Limb (tissue), 2 donors: ENCODE results near the gene NT5DC2.

Experiments used
- DNase-seq, 2 donors: peaks; one replicate each; pipeline ENCODE4 v3.0.0-alpha.2; 2016; ENCODE audit errors: extremely low spot score in 2 of 2

Gene NT5DC2

DNA sequence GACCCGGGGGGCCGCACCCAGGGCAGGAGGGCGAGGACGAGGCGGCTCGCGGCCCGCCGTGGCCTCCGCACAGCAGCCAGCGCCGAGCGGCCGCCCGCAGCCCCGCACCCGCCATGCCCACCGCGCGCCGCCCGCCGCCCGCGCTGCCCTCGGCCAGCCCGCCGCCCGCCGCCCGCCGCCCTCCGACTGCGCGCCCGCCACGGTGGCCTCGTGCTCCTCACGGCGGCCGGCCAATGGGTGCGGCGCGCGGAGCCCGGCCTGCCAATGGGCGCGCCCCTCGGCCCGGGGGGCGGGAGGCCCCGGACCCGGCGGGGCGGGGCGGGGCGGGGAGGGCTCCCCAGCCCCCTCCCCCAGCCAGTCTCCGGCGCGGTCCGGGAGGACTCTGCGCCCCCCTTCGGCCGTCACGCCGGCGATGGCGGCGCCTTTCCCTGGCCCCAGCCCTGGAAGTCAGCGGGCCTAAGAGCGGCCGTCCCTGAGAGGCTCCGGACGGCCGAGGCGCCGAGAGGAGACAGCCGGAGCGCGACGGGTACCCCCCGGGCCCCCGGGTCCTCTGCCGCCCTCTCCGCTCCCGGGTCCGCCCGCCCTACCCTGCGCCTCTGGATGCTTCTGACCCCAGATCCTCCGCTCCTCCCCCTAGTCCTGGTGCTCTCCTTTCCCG is at the start of gene NT5DC2:
Gene NT5DC2 (minus strand): TSS at position 235 of the 658 bp plus-strand sequence. CDS start 120 bp downstream, at position 115.
- peak; percentile 84 to 91 for DNase-seq

DNA sequence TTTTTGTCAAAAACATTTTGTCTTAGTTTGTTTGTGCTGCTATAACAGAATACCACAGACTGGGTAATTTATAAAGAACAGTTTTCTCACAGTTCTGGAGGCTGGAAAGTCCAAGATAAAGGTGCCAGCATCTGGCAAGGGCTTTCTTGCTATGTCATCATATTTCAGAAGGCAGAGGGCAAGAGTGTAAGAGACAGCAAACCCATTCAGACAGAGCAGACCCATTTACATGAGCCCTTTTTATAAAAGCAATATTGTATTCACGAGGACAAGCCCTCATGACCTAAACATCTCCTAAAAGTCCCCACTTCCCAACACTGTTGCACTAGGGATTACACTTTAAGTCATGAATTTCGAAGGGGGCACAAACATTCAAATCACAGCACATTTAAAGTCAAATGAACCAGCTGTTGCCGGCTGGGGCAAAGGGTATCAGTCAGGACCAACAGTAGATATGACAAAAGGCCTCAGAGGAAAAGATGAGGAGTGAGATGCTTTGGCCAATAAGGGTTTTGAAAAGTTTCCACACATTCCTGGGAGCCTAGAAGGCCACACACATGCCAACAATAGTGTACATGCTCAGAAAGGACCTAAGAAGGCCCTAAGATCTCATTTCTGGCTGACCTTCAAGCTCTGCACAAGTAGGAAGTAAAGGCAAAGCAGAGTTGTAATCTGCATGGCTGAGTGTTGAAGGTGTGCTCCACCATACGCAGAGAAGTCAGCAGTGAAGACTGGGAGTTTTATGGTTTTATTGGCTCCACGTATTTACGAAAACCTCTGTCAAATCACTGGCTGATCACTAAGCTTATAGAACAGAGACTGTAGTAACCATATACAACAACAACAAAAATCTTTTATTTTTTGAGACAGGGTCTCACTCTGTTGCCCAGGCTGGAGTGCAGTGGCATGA is 40.7 kb upstream of the NT5DC2 start:
- DNase-seq, result no peak

DNA sequence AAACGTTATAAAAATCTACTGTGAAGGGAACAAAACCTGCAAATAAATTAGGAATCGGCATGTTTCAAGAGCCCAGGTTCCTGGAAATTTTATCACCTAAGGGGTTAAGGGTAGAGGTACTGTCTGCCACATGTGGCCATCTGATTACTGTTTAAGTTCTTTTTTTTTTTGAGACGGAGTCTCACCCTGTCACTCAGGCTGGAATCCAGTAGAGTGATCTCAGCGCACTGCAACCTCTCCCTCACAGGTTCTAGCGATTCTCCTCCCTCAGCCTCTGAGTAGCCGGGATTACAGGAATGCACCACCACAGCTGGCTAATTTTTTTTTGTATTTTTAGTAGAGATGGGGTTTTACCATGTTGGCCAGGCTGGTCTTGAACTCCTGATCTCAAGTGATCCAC is 38.6 kb upstream of the NT5DC2 start:
- no peak for DNase-seq

GRCh38 chr3:52570076-52570475 is 36.4 kb upstream of the NT5DC2 start:
- no peak for DNase-seq

DNA sequence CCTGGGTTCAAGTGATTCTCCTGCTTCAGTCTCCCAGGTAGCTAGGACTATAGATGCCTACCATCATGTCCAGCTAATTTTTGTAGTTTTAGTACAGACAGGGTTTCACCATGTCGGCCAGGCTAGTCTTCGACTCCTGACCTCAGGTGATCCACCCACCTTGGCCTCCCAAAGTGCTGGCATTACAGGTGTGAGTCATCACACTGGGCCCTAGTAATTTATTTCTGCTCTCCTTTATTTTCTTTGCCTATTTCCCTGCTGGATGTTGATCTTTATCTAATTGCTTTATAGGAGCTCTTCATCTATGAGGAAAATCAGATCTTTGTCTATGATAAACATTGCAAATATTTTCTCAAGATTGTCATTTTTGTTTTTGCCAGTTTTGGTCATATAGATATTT is 34.4 kb upstream of the NT5DC2 start:
- no peak for DNase-seq

DNA sequence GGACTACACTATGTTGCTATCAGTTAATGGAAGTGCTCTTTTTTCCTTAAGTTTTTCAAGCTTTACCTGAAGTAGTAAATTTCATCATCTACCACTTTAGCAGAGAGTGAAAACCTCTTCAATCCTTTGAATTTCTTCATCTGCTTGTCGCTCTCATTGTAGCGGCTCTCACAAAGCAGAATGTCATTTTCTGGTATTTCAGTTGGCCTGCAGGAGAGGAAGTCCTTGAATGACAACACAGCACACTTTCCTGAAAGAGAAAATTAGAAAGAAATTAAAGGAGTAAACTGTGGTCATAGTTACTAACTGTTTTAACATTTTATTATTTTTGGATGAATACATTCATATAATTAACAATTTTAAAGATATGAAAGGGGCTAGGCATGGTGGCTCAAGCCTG is 30.3 kb upstream of the NT5DC2 start:
- no peak for DNase-seq

DNA sequence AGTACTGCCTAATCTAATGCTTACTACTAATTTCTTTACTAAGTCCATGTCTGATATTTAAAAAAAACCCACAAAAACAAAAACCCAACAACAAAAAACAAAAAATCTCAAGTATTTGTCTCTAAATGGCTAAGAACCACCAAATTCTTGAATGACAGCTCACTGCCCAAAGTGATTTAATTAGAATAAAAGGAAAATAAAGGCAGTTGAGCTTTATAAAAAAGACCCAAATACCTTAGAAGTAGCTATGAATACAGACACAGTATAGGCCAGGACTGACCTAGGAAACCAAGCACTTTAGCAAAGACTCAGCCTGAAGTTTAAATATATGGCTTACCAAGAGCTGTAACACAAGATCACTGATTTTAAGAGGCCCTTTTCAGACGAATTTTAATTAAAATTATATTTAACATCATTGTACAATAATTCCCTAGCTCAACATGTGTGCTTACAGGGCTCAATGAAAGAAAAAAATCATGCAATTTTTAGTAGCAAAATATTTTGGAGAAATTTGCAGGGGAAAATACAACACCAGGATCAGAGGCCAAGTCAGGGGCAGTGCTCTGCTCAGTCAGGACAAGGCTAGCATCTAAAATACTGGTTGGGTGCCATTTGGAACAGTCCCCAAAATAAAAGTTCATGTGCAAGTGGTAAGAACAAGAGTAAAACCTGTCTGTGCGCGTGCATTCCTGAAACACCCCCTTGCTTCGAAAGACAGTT is 27.5 kb upstream of the NT5DC2 start:
- DNase-seq, result no peak

GRCh38 chr3:52558436-52558835 is 24.8 kb upstream of the NT5DC2 start:
- no peak for DNase-seq

GRCh38 chr3:52557011-52557960 is 23.6 kb upstream of the NT5DC2 start:
- no peak for DNase-seq

GRCh38 chr3:52555056-52555455 is 21.4 kb upstream of the NT5DC2 start:
- DNase-seq, result no peak

DNA sequence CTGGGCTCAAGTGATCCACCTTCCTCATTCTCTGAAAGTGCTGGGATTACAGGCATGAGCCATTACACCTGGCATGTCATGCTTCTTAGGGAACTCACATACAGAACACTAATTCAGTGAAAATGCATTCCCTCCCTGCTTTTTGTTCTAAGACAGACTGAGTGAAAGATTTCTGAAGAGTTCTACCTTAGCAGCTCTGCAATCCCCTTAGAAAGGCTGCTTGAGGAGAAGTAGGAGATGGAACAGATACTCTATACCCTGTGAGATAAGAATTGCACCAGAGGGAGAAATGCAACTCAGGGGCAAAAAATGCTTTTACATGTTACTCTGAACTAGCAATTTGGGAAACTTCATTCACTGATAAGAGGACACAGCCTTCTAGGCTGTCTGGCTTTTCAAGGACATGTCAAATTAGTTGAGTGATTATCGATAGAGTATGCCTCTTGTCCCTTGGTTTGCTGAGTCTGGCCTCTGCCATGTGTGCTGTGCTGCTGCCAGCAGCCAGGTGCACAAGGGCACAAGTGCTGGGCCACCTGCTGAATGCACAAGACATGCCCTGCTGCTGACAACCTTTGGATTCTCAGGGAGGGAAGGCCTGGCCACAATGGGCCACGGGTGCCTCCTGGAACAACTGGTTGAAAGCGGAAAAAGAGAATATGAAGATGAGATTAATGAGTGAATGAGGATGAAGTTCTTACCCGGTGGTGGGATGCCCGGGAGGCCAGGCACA is 20.5 kb upstream of the NT5DC2 start:
- no peak for DNase-seq

DNA sequence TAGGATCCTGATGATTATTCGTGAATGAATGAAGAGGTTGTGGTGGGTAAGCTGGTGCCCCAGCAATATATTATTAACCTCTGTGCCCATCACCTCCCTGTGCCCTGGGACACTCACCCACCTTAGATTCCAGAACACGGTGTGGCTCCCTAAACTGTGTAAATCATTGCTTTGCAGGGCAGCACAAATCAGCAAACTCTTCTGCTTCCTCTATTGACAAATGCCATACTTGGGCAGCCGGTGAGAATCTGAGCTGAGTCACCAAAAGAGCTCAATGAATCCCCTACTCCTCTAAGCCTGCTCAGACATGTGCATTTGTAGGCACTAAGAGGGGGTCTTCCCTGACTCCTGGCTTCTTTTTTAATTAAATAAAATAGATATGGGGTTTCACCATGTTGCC is 18.4 kb upstream of the NT5DC2 start:
- no peak for DNase-seq

DNA sequence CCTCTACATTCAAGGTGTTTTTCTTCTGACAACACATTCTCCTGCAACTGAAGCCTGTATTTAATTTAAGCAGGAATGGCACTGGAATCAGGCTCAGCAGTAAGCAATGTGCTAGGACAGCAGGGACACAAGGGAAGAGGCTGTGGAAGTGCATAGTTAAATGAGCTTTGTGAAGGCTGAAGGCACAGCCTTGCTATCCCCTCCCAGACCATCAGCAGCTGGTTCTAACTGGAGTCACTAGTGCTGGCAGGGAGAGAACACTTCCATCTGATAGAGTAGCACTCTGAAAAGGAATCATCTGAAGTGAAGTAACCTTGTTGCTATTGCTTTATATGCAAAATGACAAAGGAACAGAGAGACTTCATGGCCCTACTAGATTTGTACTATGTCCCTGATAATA is 17.5 kb upstream of the NT5DC2 start:
- no peak for DNase-seq

- DNase-seq, result no peak
Observed at GRCh38 chr3:52547143-52547542, 13.5 kb upstream of the NT5DC2 start.

DNA sequence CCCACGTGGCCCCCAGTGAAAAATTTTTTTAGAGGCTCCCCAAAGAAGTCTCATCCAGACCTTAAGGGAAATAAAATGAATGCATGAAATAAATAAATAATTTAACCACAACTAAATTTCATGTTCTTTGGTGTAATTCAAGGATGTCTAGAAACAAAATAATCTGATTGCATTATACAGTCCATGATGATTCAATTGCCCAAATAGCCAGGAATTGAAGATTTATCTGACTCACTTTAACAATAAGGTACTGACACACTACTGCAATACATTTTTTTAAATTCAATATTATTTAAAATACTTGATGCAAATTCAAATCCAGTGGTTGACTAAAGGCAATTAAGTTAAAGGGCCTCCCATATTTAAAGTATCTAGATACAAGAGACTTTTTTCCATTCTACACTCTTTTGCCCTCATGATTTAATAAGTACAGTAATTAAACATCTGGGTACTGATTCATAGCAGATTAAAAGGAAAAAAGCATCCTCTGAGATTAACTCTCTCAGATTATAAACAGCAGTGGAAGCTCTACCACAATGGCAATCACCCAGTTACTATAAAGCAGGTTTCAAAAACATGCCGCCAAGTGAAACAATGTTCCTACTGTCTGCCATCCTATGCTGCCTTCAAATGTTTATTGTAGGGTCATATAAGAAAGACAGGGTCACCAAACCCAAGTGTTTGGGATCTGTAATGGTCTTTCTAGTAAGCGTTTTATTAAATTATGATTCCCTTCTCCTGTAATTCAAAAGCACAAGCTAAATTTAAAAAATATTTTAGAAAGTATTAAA is 12.6 kb upstream of the NT5DC2 start:
- no peak for DNase-seq

DNA sequence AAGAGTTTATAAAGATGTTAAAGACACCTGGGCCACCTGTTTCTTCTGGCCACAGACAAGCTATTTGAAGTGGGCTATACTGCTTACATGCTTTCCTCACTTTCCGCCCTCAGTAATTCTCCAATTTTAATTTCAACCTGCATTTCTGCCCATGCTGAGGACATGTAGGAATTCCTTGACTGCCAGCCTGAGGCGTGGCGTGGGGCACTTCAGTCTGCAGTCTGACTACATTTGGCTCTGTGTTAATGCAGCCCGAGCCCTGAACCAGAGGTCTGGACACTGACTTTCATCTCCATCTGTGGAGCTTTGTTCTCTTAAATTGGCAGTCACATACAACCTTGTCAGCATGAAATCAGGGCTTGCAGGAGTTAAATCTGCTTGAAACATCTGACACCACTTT is 11.3 kb upstream of the NT5DC2 start:
- no peak for DNase-seq

DNA sequence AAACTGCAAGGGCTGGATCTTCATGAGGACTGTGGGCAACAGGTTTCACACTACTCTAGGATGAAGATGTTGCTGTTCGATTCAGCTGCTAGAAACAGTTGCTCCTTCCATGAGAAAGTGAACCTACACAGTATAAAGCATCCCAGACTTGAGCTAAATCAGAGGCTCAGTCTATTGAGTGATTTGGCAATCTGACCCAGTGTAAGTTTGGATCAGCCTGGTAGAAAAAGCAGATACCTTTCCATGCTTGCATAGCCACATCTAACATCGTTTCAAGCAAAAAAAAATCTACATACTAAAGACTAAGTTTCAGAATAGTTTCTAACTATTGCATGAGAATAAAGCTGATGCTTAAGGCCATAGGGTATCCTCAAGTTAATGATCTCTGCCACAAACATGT is 7.4 kb upstream of the NT5DC2 start:
- DNase-seq, result no peak

DNA sequence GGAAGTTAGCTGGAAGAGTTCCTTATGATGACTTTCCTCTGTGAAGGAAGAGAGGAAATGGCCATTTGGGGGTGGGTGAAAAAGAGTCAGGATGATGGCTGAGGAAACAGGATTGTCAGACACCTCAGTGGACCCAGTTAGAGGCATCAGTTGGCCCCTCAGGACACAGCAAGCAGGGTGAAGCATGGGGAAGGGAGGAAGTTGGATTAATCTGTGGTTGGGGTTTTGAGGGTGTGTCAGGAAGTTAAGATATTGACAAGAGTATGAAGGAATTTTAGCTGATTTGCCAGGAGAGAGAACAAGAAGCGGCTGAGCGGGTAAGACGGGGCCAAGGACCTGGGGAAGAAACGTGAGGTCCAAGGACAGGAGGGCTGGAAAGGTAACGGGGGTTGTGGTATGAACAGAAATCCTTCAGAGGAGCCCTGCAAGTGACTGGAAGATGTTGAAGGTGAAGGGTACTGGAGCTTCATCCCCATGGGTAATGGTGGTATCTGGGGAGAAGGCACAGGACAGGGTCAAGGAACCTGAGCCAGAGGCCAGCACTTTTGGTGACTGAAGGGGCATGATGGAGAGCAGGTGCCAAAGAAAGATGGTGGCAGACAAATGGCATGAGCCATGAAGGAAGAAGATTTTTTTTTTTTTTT is 5.5 kb upstream of the NT5DC2 start:
- no peak for DNase-seq
